HG03025 (cell line): ENCODE results near the gene NFE2L1.
"Not testable (repeated sequence)": the region's sequence is repeated elsewhere in the genome, so short reads cannot be mapped to it uniquely, and the experiment has no call there.

Source experiments
- ATAC-seq: cut with Tn5 transposase; IDR thresholded peaks from one replicate; pipeline ENCODE4 v1.9.1; 2021; ENCODE audit warnings: mild to moderate bottlenecking, moderate library complexity; ENCODE audit not compliant: unreplicated experiment, low FRiP score

Gene NFE2L1

GRCh38 chr17:48023400-48024148, 24.6 kb upstream of the NFE2L1 start:
- no peak for ATAC-seq

- no peak for ATAC-seq
Observed at GRCh38 chr17:48024149-48025039, 23.8 kb upstream of the NFE2L1 start.

- ATAC-seq, result peak; percentile 84
Observed at GRCh38 chr17:48025040-48025903, 22.9 kb upstream of the NFE2L1 start.

GRCh38 chr17:48025904-48026501, 22.2 kb upstream of the NFE2L1 start:
- no peak for ATAC-seq

GRCh38 chr17:48026502-48027321, 21.4 kb upstream of the NFE2L1 start:
- no peak for ATAC-seq

- no peak for ATAC-seq
Observed at GRCh38 chr17:48027322-48027981, 20.7 kb upstream of the NFE2L1 start.

- no peak for ATAC-seq
Observed at GRCh38 chr17:48028736-48029135, 19.4 kb upstream of the NFE2L1 start.

- ATAC-seq, result no peak
Observed at GRCh38 chr17:48030531-48030930, 17.6 kb upstream of the NFE2L1 start.

GRCh38 chr17:48031966-48032365, 16.2 kb upstream of the NFE2L1 start:
- no peak for ATAC-seq

- ATAC-seq, result not testable (repeated sequence)
Observed at GRCh38 chr17:48034734-48035133, 13.4 kb upstream of the NFE2L1 start.

GRCh38 chr17:48036693-48037035, 11.5 kb upstream of the NFE2L1 start:
- no peak for ATAC-seq

- ATAC-seq, result no peak
Observed at GRCh38 chr17:48037036-48037837, 10.9 kb upstream of the NFE2L1 start, which contains the start of gene COPZ2. Gene COPZ2, minus strand, starts transcription at chr17:48037797. Its CDS starts 20 bp downstream, at chr17:48037777.

GRCh38 chr17:48037838-48038323, 10.3 kb upstream of the NFE2L1 start:
- no peak for ATAC-seq

- ATAC-seq, result no peak
Observed at GRCh38 chr17:48038687-48039086, 9.5 kb upstream of the NFE2L1 start.

GRCh38 chr17:48043176-48043575, 5.0 kb upstream of the NFE2L1 start:
- no peak for ATAC-seq

GRCh38 chr17:48044851-48045250, 3.3 kb upstream of the NFE2L1 start:
- ATAC-seq, result no peak

- ATAC-seq, result no peak
Observed at GRCh38 chr17:48045316-48046001, 2.7 kb upstream of the NFE2L1 start.
